ENCODE data around the gene EXOC2.

Gene EXOC2

DNA sequence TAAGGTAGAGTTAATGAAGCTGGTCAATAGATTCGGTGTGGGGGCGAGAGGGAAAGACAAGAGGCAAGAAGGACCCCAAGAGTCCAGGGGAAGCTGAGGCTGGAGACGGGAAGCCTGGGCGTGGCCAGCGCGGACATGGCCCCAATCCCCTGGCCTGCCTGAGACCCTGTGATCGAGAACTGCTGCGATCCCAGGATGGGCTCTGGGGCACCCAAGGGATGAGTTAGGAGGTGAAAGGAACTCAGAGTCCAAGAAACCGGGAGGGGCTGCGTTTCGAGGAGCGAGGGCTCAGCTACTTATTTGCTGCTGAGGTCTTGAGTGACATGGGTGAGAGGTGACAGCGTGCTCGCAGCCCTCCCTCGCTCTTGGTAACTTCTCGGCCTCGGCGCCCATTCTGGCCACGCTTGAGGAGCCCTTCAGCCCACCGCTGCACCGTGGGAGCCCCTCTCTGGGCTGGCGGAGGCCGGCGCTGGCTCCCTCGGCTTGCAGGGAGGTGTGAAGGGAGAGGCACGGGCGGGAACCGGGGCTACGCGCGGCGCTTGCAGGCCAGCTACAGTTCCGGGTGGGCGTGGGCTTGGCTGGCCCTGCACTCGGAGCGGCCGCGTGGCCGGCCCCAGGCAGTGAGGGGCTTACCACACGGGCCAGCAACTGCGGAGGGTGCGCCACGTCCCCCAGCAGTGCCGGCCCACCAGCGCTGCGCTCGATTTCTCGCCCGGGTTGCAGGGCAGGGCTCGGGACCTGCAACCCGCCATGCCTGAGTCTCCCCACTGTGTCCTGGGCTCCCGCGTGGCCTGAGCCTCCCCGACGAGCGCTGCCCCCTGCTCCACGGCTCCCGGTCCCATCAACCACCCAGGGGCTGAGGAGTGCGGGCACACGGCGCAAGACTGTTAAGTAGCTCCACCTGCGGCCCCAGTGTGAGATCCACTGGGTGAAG lies 243.2 kb downstream of the EXOC2 start:
- no peak for DNase-seq (ENCODE audit: insufficient read length, low spot score)
- TF ChIP-seq POU2F2 (IDR thresholded peaks at IDR 0.05; ENCODE audit: low read depth, low read length) (no peak), POLR2AphosphoS5 (IDR thresholded peaks at IDR 0.05; ENCODE audit: low read depth, low read length) (no peak), PAX5 (IDR thresholded peaks at IDR 0.05; ENCODE audit: insufficient read depth, low read length, severe bottlenecking) (no peak), TAF1 (IDR thresholded peaks at IDR 0.05; ENCODE audit: low read depth, low read length) (no peak), POLR2A (IDR thresholded peaks at IDR 0.05; ENCODE audit: low read depth, low read length) (no peak), SPI1 (IDR thresholded peaks at IDR 0.05; ENCODE audit: low read depth, low read length) (no peak)
- no peak for FAIRE-seq

- DNase-seq (ENCODE audit: insufficient read length, low spot score) (no peak), FAIRE-seq (no peak)
- TF ChIP-seq SPI1 (IDR thresholded peaks at IDR 0.05; ENCODE audit: low read depth, low read length) (no peak), POLR2A (IDR thresholded peaks at IDR 0.05; ENCODE audit: low read depth, low read length) (no peak)
Measured at GRCh38 chr6:449057-449430, 243.9 kb downstream of the EXOC2 start.

DNA sequence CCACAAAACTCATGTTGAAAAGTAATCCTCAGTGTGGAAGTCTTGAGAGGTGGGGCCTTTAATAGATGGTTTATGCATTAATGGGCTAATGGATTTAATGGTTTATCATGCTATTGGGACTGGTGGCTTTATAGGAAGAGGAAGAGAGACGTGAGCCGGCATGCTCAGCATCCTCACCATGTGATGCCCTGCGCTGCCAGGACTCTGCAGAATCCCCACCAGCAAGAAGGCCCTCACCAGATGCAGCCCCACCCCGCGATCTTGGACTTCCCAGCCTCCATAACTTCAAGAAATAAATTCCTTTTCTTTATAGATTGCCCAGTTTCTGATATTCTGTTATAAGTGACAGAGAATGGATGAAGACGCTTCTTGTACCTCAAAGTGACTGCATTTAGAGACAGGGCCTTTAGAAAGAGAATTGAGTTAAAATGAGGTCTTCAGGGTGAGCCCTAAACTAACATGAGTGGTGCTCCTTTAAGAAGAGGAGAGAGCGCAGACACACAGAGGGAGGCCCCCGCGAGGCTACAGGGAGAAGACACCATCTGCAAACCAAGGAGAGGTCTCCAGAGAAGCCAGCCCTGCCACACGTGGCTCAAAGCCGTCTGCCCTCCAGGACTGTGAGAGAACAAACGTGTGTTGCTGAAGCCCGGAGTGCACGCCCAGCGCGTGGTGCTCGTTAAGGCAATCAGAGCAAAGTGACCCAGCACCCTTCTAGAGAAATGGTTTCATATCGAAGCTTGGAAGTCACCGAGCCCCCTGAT lies 244.5 kb downstream of the EXOC2 start:
- no peak for DNase-seq (ENCODE audit: insufficient read length, low spot score)
- TF ChIP-seq POLR2A (IDR thresholded peaks at IDR 0.05; ENCODE audit: low read depth, low read length) (no peak), SPI1 (IDR thresholded peaks at IDR 0.05; ENCODE audit: low read depth, low read length) (no peak), PAX5 (IDR thresholded peaks at IDR 0.05; ENCODE audit: insufficient read depth, low read length, severe bottlenecking) (no peak), TAF1 (IDR thresholded peaks at IDR 0.05; ENCODE audit: low read depth, low read length) (no peak), POLR2AphosphoS5 (IDR thresholded peaks at IDR 0.05; ENCODE audit: low read depth, low read length) (no peak), POU2F2 (IDR thresholded peaks at IDR 0.05; ENCODE audit: low read depth, low read length) (no peak)
- FAIRE-seq: no peak

DNA sequence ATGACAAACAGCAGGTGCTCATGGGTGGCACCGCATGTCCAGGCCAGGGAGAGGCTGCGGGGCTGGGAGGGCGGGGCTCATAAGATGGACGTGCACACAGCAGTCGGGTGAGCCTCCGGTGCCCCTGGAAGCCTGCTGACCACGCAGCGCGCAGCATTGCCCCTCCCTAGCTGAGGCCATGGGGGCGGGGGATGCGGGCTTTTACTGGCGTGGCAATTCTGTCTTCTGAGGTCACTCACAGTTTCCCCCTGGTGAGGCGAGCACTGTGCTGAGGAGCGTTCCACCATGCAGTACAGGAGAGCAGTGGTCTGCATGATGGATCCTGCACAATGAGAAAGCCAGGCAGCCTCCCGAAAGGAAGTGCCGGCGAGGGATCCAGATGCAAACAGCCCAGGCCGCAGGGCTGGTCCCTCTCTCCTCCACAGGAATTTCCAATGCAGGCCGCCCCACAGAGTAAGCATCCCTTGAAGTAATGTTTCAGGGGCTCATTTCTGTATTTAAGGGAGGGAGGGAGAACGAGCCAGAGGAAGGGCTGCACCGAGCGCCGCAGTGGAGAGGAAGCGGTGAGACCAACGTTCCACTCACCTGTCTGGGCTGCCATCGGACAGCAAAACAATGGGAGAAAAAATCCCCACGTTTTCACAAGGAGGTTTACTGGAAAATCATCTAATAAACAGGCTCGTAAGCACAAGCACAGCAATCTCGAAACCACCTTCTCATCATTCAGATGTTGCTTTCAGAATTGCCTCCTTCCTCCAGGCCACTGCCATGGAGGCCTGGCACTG lies 245.4 kb downstream of the EXOC2 start:
- TF ChIP-seq PAX5 (IDR thresholded peaks at IDR 0.05; ENCODE audit: insufficient read depth, low read length, severe bottlenecking) (no peak), SPI1 (IDR thresholded peaks at IDR 0.05; ENCODE audit: low read depth, low read length) (no peak), POU2F2 (IDR thresholded peaks at IDR 0.05; ENCODE audit: low read depth, low read length) (no peak), TAF1 (IDR thresholded peaks at IDR 0.05; ENCODE audit: low read depth, low read length) (no peak)
- DNase-seq (ENCODE audit: insufficient read length, low spot score) (no peak), FAIRE-seq (no peak)

- DNase-seq (ENCODE audit: insufficient read length, low spot score) (no peak), FAIRE-seq (no peak)
- no peak for TF ChIP-seq POLR2A (IDR thresholded peaks at IDR 0.05; ENCODE audit: low read depth, low read length)
- TF ChIP-seq POLR2AphosphoS5 (IDR thresholded peaks at IDR 0.05; ENCODE audit: low read depth, low read length): no peak
- no peak for TF ChIP-seq TAF1 (IDR thresholded peaks at IDR 0.05; ENCODE audit: low read depth, low read length)
- no peak for TF ChIP-seq PAX5 (IDR thresholded peaks at IDR 0.05; ENCODE audit: insufficient read depth, low read length, severe bottlenecking)
- TF ChIP-seq POU2F2 (IDR thresholded peaks at IDR 0.05; ENCODE audit: low read depth, low read length): no peak
- TF ChIP-seq SPI1 (IDR thresholded peaks at IDR 0.05; ENCODE audit: low read depth, low read length): no peak
Measured at GRCh38 chr6:446418-447366, 246.2 kb downstream of the EXOC2 start.

DNA sequence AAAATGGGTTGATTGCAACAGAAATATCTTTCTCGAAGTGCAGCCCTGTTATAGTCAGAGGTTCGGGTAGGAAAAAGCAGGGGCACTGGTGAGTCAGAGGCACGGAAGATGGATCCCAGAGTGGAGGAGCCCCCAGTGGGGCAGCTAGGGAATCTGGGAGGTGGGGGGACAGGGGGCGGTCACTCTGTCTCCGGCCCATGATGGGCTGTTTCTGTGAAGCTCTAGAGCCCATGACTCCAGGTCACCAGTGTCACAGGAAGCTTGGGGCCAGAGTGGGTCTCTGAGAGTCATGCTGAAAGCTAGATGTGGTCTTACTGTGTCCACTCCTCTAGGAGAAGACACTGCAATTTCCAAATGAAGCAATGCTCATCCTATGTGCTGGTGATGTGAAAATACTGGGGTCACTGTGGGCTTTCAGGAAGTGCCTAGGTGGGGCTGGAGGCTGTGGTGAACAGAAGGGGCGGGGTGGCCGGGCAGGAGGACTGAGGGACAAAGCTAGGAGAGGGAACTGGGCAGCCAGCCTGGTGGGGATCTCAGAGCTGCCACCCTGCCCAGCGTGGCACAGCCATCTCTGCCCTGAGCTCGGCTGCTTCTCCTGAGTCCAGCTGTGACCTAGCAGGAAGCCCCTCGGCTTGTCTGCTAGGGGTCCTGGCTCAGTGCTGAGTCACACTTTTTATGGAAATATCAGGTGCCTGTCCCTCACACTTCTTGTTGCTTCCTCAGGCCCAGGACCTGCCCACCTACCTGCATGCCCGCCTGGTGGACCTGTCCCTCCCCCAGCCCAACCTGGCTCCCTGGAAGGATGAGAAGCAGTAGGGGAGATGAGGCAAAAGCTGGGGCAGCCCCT lies 247.1 kb downstream of the EXOC2 start:
- TF ChIP-seq POU2F2 (IDR thresholded peaks at IDR 0.05; ENCODE audit: low read depth, low read length): no peak
- TF ChIP-seq PAX5 (IDR thresholded peaks at IDR 0.05; ENCODE audit: insufficient read depth, low read length, severe bottlenecking): no peak
- no peak for TF ChIP-seq POLR2A (IDR thresholded peaks at IDR 0.05; ENCODE audit: low read depth, low read length)
- TF ChIP-seq POLR2AphosphoS5 (IDR thresholded peaks at IDR 0.05; ENCODE audit: low read depth, low read length): no peak
- no peak for TF ChIP-seq TAF1 (IDR thresholded peaks at IDR 0.05; ENCODE audit: low read depth, low read length)
- TF ChIP-seq SPI1 (IDR thresholded peaks at IDR 0.05; ENCODE audit: low read depth, low read length): no peak
- FAIRE-seq (no peak), DNase-seq (ENCODE audit: insufficient read length, low spot score) (no peak)

- TF ChIP-seq SPI1 (IDR thresholded peaks at IDR 0.05; ENCODE audit: low read depth, low read length) (no peak), POLR2AphosphoS5 (IDR thresholded peaks at IDR 0.05; ENCODE audit: low read depth, low read length) (no peak), POU2F2 (IDR thresholded peaks at IDR 0.05; ENCODE audit: low read depth, low read length) (no peak), POLR2A (IDR thresholded peaks at IDR 0.05; ENCODE audit: low read depth, low read length) (no peak), PAX5 (IDR thresholded peaks at IDR 0.05; ENCODE audit: insufficient read depth, low read length, severe bottlenecking) (no peak)
- DNase-seq (ENCODE audit: insufficient read length, low spot score) (no peak), FAIRE-seq (no peak)
Measured at GRCh38 chr6:444653-445275, 248.2 kb downstream of the EXOC2 start.
